Trophoblast cell (in vitro differentiated cells and primary cell): ENCODE results near the gene ETNPPL. TPM values are rescaled to one million over a fixed set of nuclear protein-coding genes. Genes with fewer than 3 reads are reported as not detected.

Experiments used
- DNase-seq, 2 donors: peaks; one replicate each; pipeline ENCODE4 v3.0.0-alpha.2; 2016
- H2AFZ ChIP-seq: 2 replicates; pipeline ENCODE4 v1.6.1; 2013; ENCODE audit warnings: low read length, moderate library complexity, mild to moderate bottlenecking; ENCODE audit not compliant: insufficient read depth, poor library complexity
- H2AK5ac ChIP-seq: 2 replicates; pipeline ENCODE4 v1.6.1; 2013; ENCODE audit warnings: mild to moderate bottlenecking, low read length
- H2BK120ac ChIP-seq: 2 replicates; pipeline ENCODE4 v1.6.1; 2013; ENCODE audit warnings: low read length, mild to moderate bottlenecking, moderate library complexity; ENCODE audit not compliant: insufficient read depth, poor library complexity
- H2BK12ac ChIP-seq: 2 replicates; pipeline ENCODE4 v1.6.1; 2013; ENCODE audit warnings: mild to moderate bottlenecking, low read length, moderate library complexity
- H2BK5ac ChIP-seq: 2 replicates; pipeline ENCODE4 v1.6.1; 2013; ENCODE audit warnings: low read length, low read depth, moderate library complexity, mild to moderate bottlenecking; ENCODE audit not compliant: poor library complexity
- H3K14ac ChIP-seq: 2 replicates; pipeline ENCODE4 v1.6.1; 2013; ENCODE audit warnings: mild to moderate bottlenecking, low read length
- H3K18ac ChIP-seq: 2 replicates; pipeline ENCODE4 v1.6.1; 2013; ENCODE audit warnings: mild to moderate bottlenecking, low read length
- H3K23ac ChIP-seq: 2 replicates; pipeline ENCODE4 v1.6.1; 2013; ENCODE audit warnings: low read length
- H3K27ac ChIP-seq: 2 replicates; pipeline ENCODE4 v1.5.1; 2013; ENCODE audit warnings: low read depth, mild to moderate bottlenecking, inconsistent platforms, low read length, moderate library complexity
- H3K27me3 ChIP-seq: 2 replicates; pipeline ENCODE4 v1.6.1; 2013; ENCODE audit warnings: inconsistent platforms, mild to moderate bottlenecking, low read length, moderate library complexity; ENCODE audit not compliant: insufficient read depth
- H3K36me3 ChIP-seq, 2 experiments: 1 replicate in 1 of 2; 2 replicates in 1 of 2; pipeline ENCODE4 v1.6.1; 2013; ENCODE audit warnings: low read length in 2 of 2, mild to moderate bottlenecking in 2 of 2, moderate library complexity in 1 of 2; ENCODE audit not compliant: insufficient read depth in 2 of 2, control insufficient read depth in 1 of 2
- H3K4ac ChIP-seq: 2 replicates; pipeline ENCODE4 v1.6.1; 2013; ENCODE audit warnings: low read depth, mild to moderate bottlenecking, low read length, moderate library complexity
- H3K4me1 ChIP-seq, 2 experiments: 1 replicate in 1 of 2; 2 replicates in 1 of 2; pipeline ENCODE4 v1.6.1; 2013; ENCODE audit warnings: low read length in 2 of 2, mild to moderate bottlenecking in 2 of 2, moderate library complexity in 1 of 2; ENCODE audit not compliant: insufficient read depth in 2 of 2, control insufficient read depth in 1 of 2
- H3K4me2 ChIP-seq: 2 replicates; pipeline ENCODE4 v1.6.1; 2013; ENCODE audit warnings: inconsistent platforms, mild to moderate bottlenecking, low read length, moderate library complexity
- H3K4me3 ChIP-seq: 2 replicates; pipeline ENCODE4 v1.5.1; 2013; ENCODE audit warnings: mild to moderate bottlenecking, low read depth, low read length, inconsistent platforms
- H3K79me1 ChIP-seq: one replicate; pipeline ENCODE4 v1.6.1; 2013; ENCODE audit warnings: low read length
- H3K79me2 ChIP-seq: 2 replicates; pipeline ENCODE4 v1.6.1; 2013; ENCODE audit warnings: low read length, mild to moderate bottlenecking; ENCODE audit not compliant: control insufficient read depth, insufficient read depth, poor library complexity
- H3K9ac ChIP-seq: 2 replicates; pipeline ENCODE4 v1.6.1; 2013; ENCODE audit warnings: mild to moderate bottlenecking, low read length
- H3K9me3 ChIP-seq: 2 replicates; pipeline ENCODE4 v1.6.1; 2013; ENCODE audit warnings: low read depth, mild to moderate bottlenecking, control low read depth, inconsistent platforms, low read length; ENCODE audit not compliant: insufficient read depth
- H4K12ac ChIP-seq: 2 replicates; pipeline ENCODE4 v1.6.1; 2013; ENCODE audit warnings: low read depth, mild to moderate bottlenecking, low read length, moderate library complexity
- H4K8ac ChIP-seq: 2 replicates; pipeline ENCODE4 v1.6.1; 2013; ENCODE audit warnings: low read depth, mild to moderate bottlenecking, low read length, moderate library complexity
- H4K91ac ChIP-seq: one replicate; pipeline ENCODE4 v1.6.1; 2013; ENCODE audit warnings: low read depth, mild to moderate bottlenecking, low read length, moderate library complexity
- WGBS: extraction: QIAGEN DNeasy Blood & Tissue Kit; methylation state at CpG from one replicate; pipeline ENCODE4 v1.1.7; 2013; ENCODE audit warnings: missing lambda C conversion rate; ENCODE audit not compliant: insufficient read length, insufficient coverage; ENCODE audit errors: extremely low coverage; 5-methylcytosine and 5-hydroxymethylcytosine counted together
- polyA plus RNA-seq: library from polyadenylated mRNA; stranded (reverse); fragments of 200-250 nt; gene quantifications from 2 replicates; pipeline ENCODE4 v1.2.3, GENCODE V29; 2013

The ETNPPL gene
- not detected in 2 replicates for polyA plus RNA-seq

DNA sequence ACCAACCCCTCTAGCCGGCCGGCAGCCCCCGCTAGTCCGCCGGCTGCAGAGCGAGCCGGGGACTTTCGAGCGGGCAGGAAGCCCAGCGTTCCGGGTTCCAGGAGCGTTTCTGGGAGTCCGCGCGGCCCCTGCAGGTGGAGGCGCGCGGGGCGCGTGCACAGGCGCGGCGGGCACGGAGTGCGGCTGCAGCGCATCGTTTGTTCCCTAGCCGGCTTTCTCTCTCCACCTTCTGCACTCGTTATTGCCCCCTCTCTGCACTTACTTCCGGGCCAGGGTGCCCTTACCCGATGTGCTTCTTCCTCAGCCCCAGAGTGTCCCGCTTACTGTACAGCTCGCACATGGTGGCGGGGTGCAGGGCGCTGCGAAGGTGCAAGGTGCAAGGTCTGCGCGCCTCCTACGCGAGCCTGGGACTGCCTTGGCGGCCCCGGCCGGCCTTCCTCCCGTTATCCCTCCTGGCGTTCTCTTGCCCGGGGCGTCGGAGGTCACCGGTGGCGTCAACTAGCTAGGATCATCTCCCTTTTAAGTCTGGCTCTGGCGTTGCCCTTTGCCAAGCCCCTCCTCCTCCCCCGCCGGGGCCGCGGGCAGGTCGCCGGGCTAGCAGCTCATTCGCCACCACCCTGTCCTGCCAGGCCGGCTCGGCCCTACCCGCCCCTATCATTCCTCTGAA, at the start of gene ETNPPL:
Gene ETNPPL, minus strand, starts transcription at position 495 of the 667 bp plus-strand sequence. Its CDS starts 155 bp downstream, at position 340.
- Histone ChIP-seq H2BK12ac (no peak within 1 kb of the TSS), H3K79me2 (no peaks in the 10 kb centered on the region), H3K79me1 (no peaks in the 10 kb centered on the region), H3K23ac (no peak within 1 kb of the TSS), H3K4me3 (peak within 1 kb of the TSS; percentile 58), H3K9ac (no peak within 1 kb of the TSS), H3K4ac (no peak within 1 kb of the TSS), H3K14ac (no peak within 1 kb of the TSS), H3K9me3 (no peaks in the 10 kb centered on the region), H2AFZ (peak within 1 kb of the TSS; percentile 4), H4K8ac (no peak within 1 kb of the TSS), H4K91ac (no peak within 1 kb of the TSS), H3K27me3 (peaks cover 16% of the 10 kb centered on the region), H2BK5ac (no peak within 1 kb of the TSS), H2AK5ac (no peak within 1 kb of the TSS), H2BK120ac (no peak within 1 kb of the TSS), H3K27ac (no peak within 1 kb of the TSS), H3K4me2 (peak within 1 kb of the TSS; percentile 88), H3K36me3 (no peaks in the 10 kb centered on the region), H3K4me1 (peaks cover 0 to 9% of the 10 kb centered on the region in 2 experiments), H4K12ac (no peak within 1 kb of the TSS), H3K18ac (no peak within 1 kb of the TSS)
- WGBS: no CpG with 5 or more reads among the region's 61 CpGs
- DNase-seq: peak; percentile 4 to 34

DNA sequence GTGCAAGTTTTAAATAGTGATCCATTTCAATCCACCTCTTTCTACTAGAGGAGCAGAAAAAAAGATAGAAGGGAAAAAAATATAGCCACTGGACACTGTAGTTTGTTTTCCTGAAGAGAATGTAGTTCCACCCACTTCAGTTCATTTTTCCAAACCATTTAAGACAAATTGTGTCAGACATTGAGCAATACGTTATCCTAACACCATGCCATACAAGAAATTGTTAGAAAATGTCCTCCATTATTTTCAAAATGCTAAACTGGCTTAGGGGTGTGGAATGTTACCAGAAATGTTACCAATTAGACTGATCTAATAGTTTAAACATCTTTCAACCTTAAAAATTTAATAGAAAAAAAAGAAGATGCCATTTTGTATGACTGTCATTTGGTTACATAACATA, 48.6 kb upstream of the ETNPPL start:
- Histone ChIP-seq H3K18ac (no peak overlapping the region), H3K4ac (no peak overlapping the region), H2BK12ac (no peak overlapping the region), H4K12ac (no peak overlapping the region), H3K27ac (no peak overlapping the region), H3K14ac (no peak overlapping the region), H3K4me1 (no peaks in the 10 kb centered on the region), H3K4me2 (no peak overlapping the region), H3K9me3 (no peaks in the 10 kb centered on the region), H4K91ac (no peak overlapping the region), H2AFZ (no peak overlapping the region), H2AK5ac (no peak overlapping the region), H2BK5ac (no peak overlapping the region), H3K27me3 (no peaks in the 10 kb centered on the region), H4K8ac (no peak overlapping the region), H3K9ac (no peak overlapping the region), H3K23ac (no peak overlapping the region), H2BK120ac (no peak overlapping the region), H3K79me2 (no peaks in the 10 kb centered on the region), H3K36me3 (no peaks in the 10 kb centered on the region), H3K4me3 (no peak overlapping the region), H3K79me1 (no peaks in the 10 kb centered on the region)
- WGBS: no CpG with 5 or more reads among the region's 1 CpG
- no peak for DNase-seq

DNA sequence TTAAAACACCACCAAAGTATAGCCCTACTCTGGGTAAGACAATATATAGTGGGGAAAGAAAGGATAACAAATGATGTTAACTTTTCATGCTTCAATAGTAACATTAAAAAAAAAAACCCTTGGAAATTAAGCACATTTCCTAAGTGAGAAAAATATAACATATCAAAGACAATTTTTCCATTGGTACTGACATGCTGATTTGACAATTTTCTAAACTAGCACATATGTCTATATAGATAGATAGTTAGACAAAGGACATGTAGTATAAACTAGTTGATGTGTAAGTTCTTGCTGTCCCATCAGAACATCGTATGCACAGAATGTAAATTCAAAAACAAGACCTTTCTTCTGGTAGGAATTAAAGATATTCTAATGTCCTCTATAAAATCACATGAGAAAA, 47.2 kb upstream of the ETNPPL start:
- no peak overlapping the region for H3K27ac ChIP-seq
- no CpG with 5 or more reads among the region's 1 CpG for WGBS
- no peak overlapping the region for H3K18ac ChIP-seq
- no peak overlapping the region for H3K4me3 ChIP-seq
- no peak overlapping the region for H2BK5ac ChIP-seq
- no peak overlapping the region for H2AFZ ChIP-seq
- H2BK120ac ChIP-seq: no peak overlapping the region
- no peak overlapping the region for H3K9ac ChIP-seq
- no peaks in the 10 kb centered on the region for H3K4me1 ChIP-seq
- no peaks in the 10 kb centered on the region for H3K79me2 ChIP-seq
- H3K27me3 ChIP-seq: no peaks in the 10 kb centered on the region
- no peak overlapping the region for H4K12ac ChIP-seq
- no peaks in the 10 kb centered on the region for H3K79me1 ChIP-seq
- no peak overlapping the region for H3K23ac ChIP-seq
- no peak for DNase-seq
- H3K36me3 ChIP-seq: no peaks in the 10 kb centered on the region
- no peak overlapping the region for H4K91ac ChIP-seq
- H3K4me2 ChIP-seq: no peak overlapping the region
- H3K9me3 ChIP-seq: no peaks in the 10 kb centered on the region
- H3K4ac ChIP-seq: no peak overlapping the region
- no peak overlapping the region for H2AK5ac ChIP-seq
- H3K14ac ChIP-seq: no peak overlapping the region
- no peak overlapping the region for H2BK12ac ChIP-seq
- no peak overlapping the region for H4K8ac ChIP-seq

DNA sequence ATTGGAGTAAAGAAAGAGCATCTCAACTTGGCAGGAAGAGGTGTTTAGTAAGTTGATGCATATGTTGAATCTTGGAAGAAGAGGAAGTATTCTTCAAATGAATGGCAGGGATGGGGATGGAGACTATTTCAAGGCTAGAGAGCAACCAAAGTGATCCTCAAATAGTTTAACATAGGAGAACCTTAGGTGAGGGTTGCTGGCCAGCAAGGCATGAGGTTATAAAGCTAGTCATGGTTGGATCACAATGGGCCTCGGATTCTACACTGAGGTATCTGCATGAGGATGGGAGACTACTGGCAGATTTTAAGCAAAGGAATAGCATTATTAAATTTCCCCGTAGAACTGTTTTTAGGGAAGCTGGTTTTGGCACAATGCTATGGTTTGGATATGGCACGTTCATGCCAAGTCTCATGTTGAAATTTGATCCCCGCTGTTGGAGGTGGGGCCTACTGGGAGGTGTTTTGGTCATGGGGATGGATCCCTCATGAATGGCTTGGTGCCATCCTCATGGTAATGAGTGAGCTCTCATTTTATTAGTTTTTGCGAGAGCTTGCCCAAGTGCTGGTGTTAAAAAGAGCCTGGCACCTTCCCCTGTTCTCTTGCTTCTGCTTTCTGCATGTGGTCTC, 41.9 kb upstream of the ETNPPL start:
- Histone ChIP-seq H3K36me3 (no peaks in the 10 kb centered on the region), H3K79me2 (no peaks in the 10 kb centered on the region), H3K14ac (no peak overlapping the region), H3K4me1 (no peaks in the 10 kb centered on the region), H2BK12ac (no peak overlapping the region), H3K79me1 (no peaks in the 10 kb centered on the region), H3K9me3 (no peaks in the 10 kb centered on the region), H2BK120ac (no peak overlapping the region), H3K18ac (no peak overlapping the region), H3K27ac (no peak overlapping the region), H4K91ac (no peak overlapping the region), H2AFZ (no peak overlapping the region), H2BK5ac (no peak overlapping the region), H4K8ac (no peak overlapping the region), H3K23ac (no peak overlapping the region), H4K12ac (no peak overlapping the region), H3K27me3 (no peaks in the 10 kb centered on the region), H2AK5ac (no peak overlapping the region), H3K4me2 (no peak overlapping the region), H3K4me3 (no peak overlapping the region), H3K4ac (no peak overlapping the region), H3K9ac (no peak overlapping the region)
- DNase-seq: no peak
- no CpG with 5 or more reads among the region's 5 CpGs for WGBS
